Osteoblast (primary cell): Measurements from ENCODE around the gene SERBP1. TPM values are rescaled to one million over a fixed set of nuclear protein-coding genes. Genes with fewer than 3 reads are reported as not detected.

Experiments
- DNase-seq: peaks from one replicate; pipeline ENCODE4 v3.0.0; 2011; ENCODE audit warnings: low spot score, mixed read lengths; ENCODE audit not compliant: insufficient read length; ENCODE audit errors: missing footprints
- H2AFZ ChIP-seq: 2 replicates; pipeline ENCODE4 v1.6.0; 2011; ENCODE audit warnings: mild to moderate bottlenecking, low read length
- H3K27ac ChIP-seq: 2 replicates; pipeline ENCODE4 v1.5.1; 2011; ENCODE audit warnings: mild to moderate bottlenecking, low read depth, low read length, moderate library complexity
- H3K27me3 ChIP-seq: 2 replicates; pipeline ENCODE4 v1.6.0; 2012; ENCODE audit warnings: mild to moderate bottlenecking, control low read depth, inconsistent platforms, low read length, moderate library complexity; ENCODE audit not compliant: insufficient read depth
- H3K36me3 ChIP-seq: 2 replicates; pipeline ENCODE4 v1.5.1; 2011; ENCODE audit warnings: mild to moderate bottlenecking, low read length, control low read depth, moderate library complexity; ENCODE audit not compliant: insufficient read depth
- H3K4me1 ChIP-seq: 2 replicates; pipeline ENCODE4 v1.5.1; 2011; ENCODE audit warnings: mild to moderate bottlenecking, low read length, control low read depth, moderate library complexity; ENCODE audit not compliant: insufficient read depth
- H3K4me2 ChIP-seq: 2 replicates; pipeline ENCODE4 v1.6.0; 2011; ENCODE audit warnings: mild to moderate bottlenecking, low read length; ENCODE audit not compliant: insufficient read depth
- H3K4me3 ChIP-seq: fragments of 200-600 bp; sonication (generic); 3 replicates; pipeline ENCODE4 v1.5.1; 2012; ENCODE audit warnings: mild to moderate bottlenecking, low read length, inconsistent platforms; ENCODE audit not compliant: insufficient read depth
- H3K79me2 ChIP-seq: 2 replicates; pipeline ENCODE4 v1.6.0; 2012; ENCODE audit warnings: mild to moderate bottlenecking, low read length, control low read depth, inconsistent platforms; ENCODE audit not compliant: insufficient read depth
- H3K9me3 ChIP-seq: 2 replicates; pipeline ENCODE4 v1.5.1; 2011; ENCODE audit warnings: low read depth, low read length, control low read depth
- H4K20me1 ChIP-seq: 2 replicates; pipeline ENCODE4 v1.6.0; 2012; ENCODE audit warnings: mild to moderate bottlenecking, low read length, control low read depth; ENCODE audit not compliant: insufficient read depth
- CTCF ChIP-seq: IDR thresholded peaks from 2 replicates; pipeline ENCODE4 v1.5.1; 2011; ENCODE audit warnings: mild to moderate bottlenecking, low read depth, low read length, moderate library complexity; ENCODE audit errors: extremely low read depth
- total RNA-seq: library from RNA; depleted of rRNA; stranded (reverse); fragments of >200 nt; gene quantifications from 2 replicates; pipeline ENCODE4 v1.2.3, GENCODE V29; 2012

SERBP1 gene
- total RNA-seq, 1 donor, result 161 TPM

DNA sequence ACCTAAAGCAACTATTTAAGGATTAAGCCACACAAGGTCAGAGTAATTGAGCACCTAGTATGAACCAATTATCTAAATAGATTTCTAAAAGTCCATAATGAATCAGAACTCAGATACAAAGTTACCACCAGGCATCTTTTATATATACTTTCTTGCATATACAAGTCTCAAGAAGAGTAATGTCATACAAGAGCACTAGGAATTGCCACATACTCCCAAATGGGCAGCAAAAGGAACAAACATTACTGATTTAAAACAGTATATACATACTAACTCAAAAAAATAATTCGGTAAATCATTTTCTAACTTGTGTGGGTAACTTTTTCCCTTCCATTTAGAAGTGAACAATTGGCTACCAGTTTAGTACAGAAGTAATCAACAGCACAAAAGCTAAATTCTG is 22.1 kb downstream of the SERBP1 start:
- H3K9me3 ChIP-seq, result no peaks in the 10 kb centered on the region
- H4K20me1 ChIP-seq, result peaks cover 2% of the 10 kb centered on the region
- peaks cover 34% of the 10 kb centered on the region for H3K36me3 ChIP-seq
- no peaks in the 10 kb centered on the region for H3K4me1 ChIP-seq
- no peak overlapping the region for H3K27ac ChIP-seq
- no peak for TF ChIP-seq CTCF
- H2AFZ ChIP-seq, result no peak overlapping the region
- no peak overlapping the region for H3K4me2 ChIP-seq
- H3K4me3 ChIP-seq, result no peak overlapping the region
- H3K27me3 ChIP-seq, result no peaks in the 10 kb centered on the region
- no peaks in the 10 kb centered on the region for H3K79me2 ChIP-seq
- no peak for DNase-seq

GRCh38 chr1:67407498-67407897 is 22.7 kb downstream of the SERBP1 start:
- H2AFZ ChIP-seq, result no peak overlapping the region
- no peak for TF ChIP-seq CTCF
- peaks cover 31% of the 10 kb centered on the region for H3K36me3 ChIP-seq
- H3K27me3 ChIP-seq, result no peaks in the 10 kb centered on the region
- H3K4me2 ChIP-seq, result no peak overlapping the region
- peaks cover 2% of the 10 kb centered on the region for H4K20me1 ChIP-seq
- no peaks in the 10 kb centered on the region for H3K4me1 ChIP-seq
- no peak overlapping the region for H3K27ac ChIP-seq
- H3K4me3 ChIP-seq, result no peak overlapping the region
- H3K79me2 ChIP-seq, result no peaks in the 10 kb centered on the region
- DNase-seq, result no peak
- no peaks in the 10 kb centered on the region for H3K9me3 ChIP-seq

DNA sequence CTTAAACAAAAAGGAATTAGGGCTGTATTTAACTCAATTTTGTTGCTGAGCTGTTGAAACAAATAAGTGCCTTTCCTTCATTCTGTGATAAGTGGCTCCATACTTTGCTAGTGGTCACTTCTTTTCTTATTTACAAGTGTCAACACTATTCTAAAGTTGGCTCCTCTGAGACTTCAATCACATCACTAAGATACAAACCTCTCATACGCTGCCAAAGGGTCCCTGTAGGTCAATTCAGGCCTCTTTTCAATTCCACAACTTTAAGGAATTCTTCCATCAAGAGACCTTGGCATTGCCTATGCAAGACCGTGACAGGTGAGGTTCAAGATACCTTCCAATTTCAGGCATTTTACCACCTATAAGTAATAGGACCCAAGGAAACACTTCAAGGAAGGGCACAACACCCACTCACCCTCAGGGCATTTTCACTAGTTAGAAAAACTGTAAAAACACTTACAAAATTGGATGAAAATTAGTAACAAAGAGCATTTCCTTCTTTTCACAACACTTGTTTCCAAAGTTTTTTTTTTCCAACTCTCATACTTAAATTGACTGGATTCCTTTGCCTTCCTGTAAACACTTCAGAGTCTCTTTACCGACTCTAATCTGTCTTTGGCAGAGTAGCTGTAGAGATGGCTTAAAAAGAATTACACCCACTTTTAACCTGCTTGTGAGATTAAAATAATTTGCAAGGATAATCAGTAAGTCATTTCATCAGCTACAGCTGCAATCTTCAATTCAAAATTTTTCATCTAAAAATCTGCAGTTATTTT is 24.5 kb downstream of the SERBP1 start:
- H3K79me2 ChIP-seq, result no peaks in the 10 kb centered on the region

More for the DNA sequence above, 24.5 kb downstream of the SERBP1 start:
- H3K36me3 ChIP-seq, result peaks cover 16% of the 10 kb centered on the region
- no peak for DNase-seq
- no peak overlapping the region for H3K27ac ChIP-seq
- no peak overlapping the region for H3K4me2 ChIP-seq
- H3K27me3 ChIP-seq, result no peaks in the 10 kb centered on the region
- H3K9me3 ChIP-seq, result no peaks in the 10 kb centered on the region
- H3K4me1 ChIP-seq, result no peaks in the 10 kb centered on the region
- H3K4me3 ChIP-seq, result no peak overlapping the region
- no peak overlapping the region for H2AFZ ChIP-seq
- peaks cover 2% of the 10 kb centered on the region for H4K20me1 ChIP-seq
- TF ChIP-seq CTCF, result no peak
